Measurements from ENCODE around the gene TRIM2. TPM values are rescaled to one million over a fixed set of nuclear protein-coding genes. Genes with fewer than 3 reads are reported as not detected.

TRIM2 gene
- total and polyA plus RNA-seq, 2 of the 8 experiments (the other 6 are each of a cell fraction or from before 2014, with no cell fraction given), result 34.0 to 59.8 TPM

GRCh38 chr4:153220682-153221395, 16.6 kb downstream of the TRIM2 start (continued):
- no peak for TF ChIP-seq RXRA (IDR thresholded peaks at IDR 0.05; ENCODE audit: insufficient read depth, low read depth, low read length)
- TF ChIP-seq USF2 (IDR thresholded peaks at IDR 0.05; ENCODE audit: low read length), result no peak
- TF ChIP-seq TAF7 (optimal IDR thresholded peaks at IDR 0.05; ENCODE audit: borderline replicate concordance, low read depth, low read length), result no peak
- TF ChIP-seq ATF2 (IDR thresholded peaks at IDR 0.05; ENCODE audit: low read length), result no peak
